ENCODE data around the gene GLUL. TPM values are rescaled to one million over a fixed set of nuclear protein-coding genes. Genes with fewer than 3 reads are reported as not detected.
"Not testable (repeated sequence)": the region's sequence is repeated elsewhere in the genome, so short reads cannot be mapped to it uniquely, and the experiment has no call there.

GLUL gene
- total and polyA plus RNA-seq, 8 donors: 178 to 512 (median 291) TPM

DNA sequence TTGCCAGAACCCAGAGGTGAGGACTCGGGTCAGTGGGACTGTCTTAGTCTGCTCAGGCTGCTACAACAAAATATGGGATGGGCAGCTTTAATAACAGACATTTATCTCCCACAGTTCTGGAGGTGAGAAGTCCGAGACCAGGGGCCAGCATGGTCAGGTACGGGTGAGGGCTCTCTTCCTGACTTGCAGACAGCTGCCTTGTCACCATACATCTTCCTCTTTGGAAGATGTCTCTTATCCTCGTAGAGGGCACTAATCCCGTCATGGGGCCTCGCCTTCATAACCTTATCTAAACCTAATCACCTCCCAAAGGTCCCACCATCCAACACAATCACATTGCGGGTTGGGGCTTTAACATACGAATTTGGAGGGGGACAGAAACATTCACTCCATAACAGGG is 51.9 kb downstream of the GLUL start:
- H3K4me3 ChIP-seq: no peak overlapping the region
- H3K9me3 ChIP-seq: no peaks in the 10 kb centered on the region
- TF ChIP-seq CTCF (IDR thresholded peaks at IDR 0.05): no peak
- no peaks in the 10 kb centered on the region for H3K4me1 ChIP-seq
- intact Hi-C loops (cut with DNase I): no loop called here
- no peaks in the 10 kb centered on the region for H3K27me3 ChIP-seq
- no peak overlapping the region for H3K27ac ChIP-seq
- DNase-seq (no peak), ATAC-seq (no peak), FAIRE-seq (no peak)
- no peaks in the 10 kb centered on the region for H3K36me3 ChIP-seq
- WGBS, 2 donors: 90 to 92% methylated on average over 8 of the region's 8 CpGs

GRCh38 chr1:182338806-182339370 is 52.7 kb downstream of the GLUL start:
- Histone ChIP-seq H3K27me3 (no peaks in the 10 kb centered on the region), H3K4me3 (no peak overlapping the region), H3K27ac (no peak overlapping the region), H3K9me3 (no peaks in the 10 kb centered on the region), H3K4me1 (no peaks in the 10 kb centered on the region), H3K36me3 (no peaks in the 10 kb centered on the region)
- no peak for DNase-seq
- TF ChIP-seq CTCF (IDR thresholded peaks at IDR 0.05): no peak
- 90 to 92% methylated on average over 13 of the region's 13 CpGs for WGBS, 2 donors
- ATAC-seq: no peak
- intact Hi-C loops (cut with DNase I): no loop called here
- no peak for FAIRE-seq

GRCh38 chr1:182337736-182338571 is 53.6 kb downstream of the GLUL start:
- Histone ChIP-seq H3K27me3 (no peaks in the 10 kb centered on the region), H3K36me3 (no peaks in the 10 kb centered on the region), H3K9me3 (no peaks in the 10 kb centered on the region), H3K27ac (no peak overlapping the region), H3K4me1 (no peaks in the 10 kb centered on the region), H3K4me3 (no peak overlapping the region)
- intact Hi-C loops (cut with DNase I): no loop called here
- no peak for ATAC-seq
- no peak for FAIRE-seq
- no peak for TF ChIP-seq CTCF (IDR thresholded peaks at IDR 0.05)
- 70 to 71% methylated on average over 10 of the region's 10 CpGs for WGBS, 2 donors
- DNase-seq: no peak

DNA sequence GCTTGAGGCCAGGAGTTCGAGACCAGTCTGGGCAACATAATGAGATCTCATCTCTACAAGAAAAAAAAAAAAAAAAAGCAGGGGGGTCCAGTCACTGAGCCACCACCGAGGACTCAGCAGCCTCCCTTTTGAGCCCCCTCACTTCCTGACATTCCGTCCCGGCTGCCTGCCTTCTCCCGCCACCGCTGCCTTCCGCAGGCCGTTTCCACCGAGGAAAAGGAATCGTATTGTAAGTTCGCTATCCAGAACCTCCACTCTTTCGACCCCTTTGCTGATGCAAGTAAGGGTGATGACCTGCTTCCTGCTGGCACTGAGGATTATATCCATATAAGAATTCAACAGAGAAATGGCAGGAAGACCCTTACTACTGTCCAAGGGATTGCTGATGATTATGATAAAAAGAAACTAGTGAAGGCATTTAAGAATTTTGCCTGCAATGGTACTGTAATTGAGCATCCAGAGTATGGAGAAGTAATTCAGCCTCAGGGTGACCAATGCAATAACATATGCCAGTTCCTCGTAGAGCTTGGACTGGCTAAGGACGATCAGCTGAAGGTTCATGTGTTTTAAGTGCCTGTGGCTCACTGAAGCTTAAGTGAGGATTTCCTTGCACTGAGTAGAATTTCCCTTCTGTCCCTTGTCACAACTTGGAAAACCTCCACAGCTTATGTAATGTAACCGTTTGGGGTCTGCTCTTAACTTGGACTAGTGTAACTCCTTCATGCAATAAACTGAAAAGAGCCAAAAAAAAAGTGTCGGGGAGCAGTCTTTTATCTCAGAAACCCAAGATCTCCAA is 55.6 kb downstream of the GLUL start:
- H3K27ac ChIP-seq: no peak overlapping the region
- H3K27me3 ChIP-seq: no peaks in the 10 kb centered on the region
- H3K36me3 ChIP-seq: no peaks in the 10 kb centered on the region
- H3K9me3 ChIP-seq: no peaks in the 10 kb centered on the region
- no peaks in the 10 kb centered on the region for H3K4me1 ChIP-seq
- intact Hi-C loops (cut with DNase I): no loop called here
- no peak for TF ChIP-seq CTCF (IDR thresholded peaks at IDR 0.05)
- ATAC-seq: no peak
- WGBS, 2 donors: 72 to 83% methylated on average over 16 of the region's 16 CpGs
- FAIRE-seq: no peak
- DNase-seq: no peak
- no peak overlapping the region for H3K4me3 ChIP-seq

GRCh38 chr1:182333071-182333571 is 58.5 kb downstream of the GLUL start:
- WGBS, 2 donors: 86 to 96% methylated on average over 5 of the region's 5 CpGs
- H3K27me3 ChIP-seq; H3K4me3 ChIP-seq; H3K9me3 ChIP-seq; H3K4me1 ChIP-seq; H3K27ac ChIP-seq; intact Hi-C loops (cut with DNase I); H3K36me3 ChIP-seq; FAIRE-seq; DNase-seq; ATAC-seq: not testable (repeated sequence)
